Lower leg skin (tissue), 4 donors: ENCODE results near the gene SLIT3. TPM values are rescaled to one million over a fixed set of nuclear protein-coding genes. Genes with fewer than 3 reads are reported as not detected.

Experiments used
- DNase-seq, 2 donors: peaks; one replicate each; pipeline ENCODE4 v3.0.0-alpha.2; 2019; ENCODE audit warnings: low spot score in 2 of 2
- H3K4me3 ChIP-seq: fragments of 200-600 bp; sonication (generic); 2 replicates; pipeline ENCODE4 v1.5.1; 2017; ENCODE audit warnings: mild to moderate bottlenecking, low read depth; ENCODE audit not compliant: poor library complexity, severe bottlenecking
- CTCF ChIP-seq, 3 donors: fragments of 450-650 bp; IDR thresholded peaks; one replicate each; pipeline ENCODE4 v1.5.1; 2016; ENCODE audit warnings: antibody characterized with exemption in 3 of 3, mild to moderate bottlenecking in 3 of 3, moderate library complexity in 2 of 3
- POLR2A ChIP-seq, 2 donors: fragments of 450-650 bp; IDR thresholded peaks; one replicate each; pipeline ENCODE4 v1.6.1; 2016 to 2017; ENCODE audit warnings: antibody characterized with exemption in 2 of 2, mild to moderate bottlenecking in 1 of 2, moderate library complexity in 1 of 2
- WGBS, 2 donors: methylation state at CpG; one replicate each; pipeline ENCODE4 v1.1.5; 2018; 5-methylcytosine and 5-hydroxymethylcytosine counted together
- intact Hi-C: fragments of 100-400 bp; cut with DNase I; formaldehyde crosslinking; loops from one replicate; pipeline ENCODE4 v1.15.0; 2023; ENCODE audit warnings: low total_unique reads
- total RNA-seq, 4 donors: library from RNA; depleted of rRNA; stranded (reverse); fragments of >200 nt; gene quantifications; one replicate each; pipeline ENCODE4 v1.1.0, GENCODE V29; 2016

SLIT3 gene
- total RNA-seq, 4 donors from 2014 or later, result 12.4 to 66.0 (median 22.8) TPM

- DNase-seq, result no peak
- TF ChIP-seq CTCF (IDR thresholded peaks at IDR 0.05), result no peak
- TF ChIP-seq POLR2A (IDR thresholded peaks at IDR 0.05), result no peak
- H3K4me3 ChIP-seq, result no peak overlapping the region
- 58 to 59% methylated on average over 11 of the region's 11 CpGs for WGBS, 2 donors
- intact Hi-C loops, result no loop called here
Observed at GRCh38 chr5:169003721-169004541, 297.0 kb downstream of the SLIT3 start.

- TF ChIP-seq CTCF (IDR thresholded peaks at IDR 0.05) (no peak), POLR2A (IDR thresholded peaks at IDR 0.05) (no peak)
- intact Hi-C loops, result no loop called here
- no peak overlapping the region for H3K4me3 ChIP-seq
- WGBS, 2 donors, result 88 to 92% methylated on average over 6 of the region's 6 CpGs
- no peak for DNase-seq
Observed at GRCh38 chr5:169002953-169003555, 297.9 kb downstream of the SLIT3 start.

- DNase-seq, result no peak
- no peak for TF ChIP-seq CTCF (IDR thresholded peaks at IDR 0.05)
- TF ChIP-seq POLR2A (IDR thresholded peaks at IDR 0.05), result no peak
- intact Hi-C loops, result no loop called here
- 70 to 76% methylated on average over 3 of the region's 3 CpGs for WGBS, 2 donors
- no peak overlapping the region for H3K4me3 ChIP-seq
Observed at GRCh38 chr5:169001394-169001793, 299.5 kb downstream of the SLIT3 start.

- 81 to 83% methylated on average over 3 of the region's 3 CpGs for WGBS, 2 donors
- TF ChIP-seq CTCF (IDR thresholded peaks at IDR 0.05) (no peak), POLR2A (IDR thresholded peaks at IDR 0.05) (no peak)
- no peak overlapping the region for H3K4me3 ChIP-seq
- intact Hi-C loops, result loop anchor here (10.0 kb wide), 1 partner anchor 200 kb away; no protein-coding TSS in a partner anchor
- no peak for DNase-seq
Observed at GRCh38 chr5:168995024-168995423, 305.9 kb downstream of the SLIT3 start.

- intact Hi-C loops, result loop anchor here (5.0 to 10.0 kb wide), 2 partner anchors 202 to 310 kb away; partner anchors contain the start of gene SLIT3
- WGBS, 2 donors, result 66 to 75% methylated on average over 11 of the region's 11 CpGs
- H3K4me3 ChIP-seq, result no peak overlapping the region
- TF ChIP-seq CTCF (IDR thresholded peaks at IDR 0.05) (no peak), POLR2A (IDR thresholded peaks at IDR 0.05) (no peak)
- no peak for DNase-seq
Observed at GRCh38 chr5:168992687-168993086, 308.3 kb downstream of the SLIT3 start.
